ENCODE measurements around the gene ZBTB7C. TPM values are rescaled to one million over a fixed set of nuclear protein-coding genes. Genes with fewer than 3 reads are reported as not detected.

ZBTB7C gene
- total RNA-seq, 1 donor from 2014 or later: not detected

- H3K4me3 Mint-ChIP-seq: no peak overlapping the region
- peaks cover 6% of the 10 kb centered on the region for H3K9me3 Mint-ChIP-seq
- no peaks in the 10 kb centered on the region for H3K36me3 Mint-ChIP-seq (ENCODE audit: low read depth)
- peaks cover 23% of the 10 kb centered on the region for H3K27me3 Mint-ChIP-seq
- POLR2A ChIA-PET: no interaction called here
- no peak for DNase-seq
- TF ChIP-seq, protein P1, sequence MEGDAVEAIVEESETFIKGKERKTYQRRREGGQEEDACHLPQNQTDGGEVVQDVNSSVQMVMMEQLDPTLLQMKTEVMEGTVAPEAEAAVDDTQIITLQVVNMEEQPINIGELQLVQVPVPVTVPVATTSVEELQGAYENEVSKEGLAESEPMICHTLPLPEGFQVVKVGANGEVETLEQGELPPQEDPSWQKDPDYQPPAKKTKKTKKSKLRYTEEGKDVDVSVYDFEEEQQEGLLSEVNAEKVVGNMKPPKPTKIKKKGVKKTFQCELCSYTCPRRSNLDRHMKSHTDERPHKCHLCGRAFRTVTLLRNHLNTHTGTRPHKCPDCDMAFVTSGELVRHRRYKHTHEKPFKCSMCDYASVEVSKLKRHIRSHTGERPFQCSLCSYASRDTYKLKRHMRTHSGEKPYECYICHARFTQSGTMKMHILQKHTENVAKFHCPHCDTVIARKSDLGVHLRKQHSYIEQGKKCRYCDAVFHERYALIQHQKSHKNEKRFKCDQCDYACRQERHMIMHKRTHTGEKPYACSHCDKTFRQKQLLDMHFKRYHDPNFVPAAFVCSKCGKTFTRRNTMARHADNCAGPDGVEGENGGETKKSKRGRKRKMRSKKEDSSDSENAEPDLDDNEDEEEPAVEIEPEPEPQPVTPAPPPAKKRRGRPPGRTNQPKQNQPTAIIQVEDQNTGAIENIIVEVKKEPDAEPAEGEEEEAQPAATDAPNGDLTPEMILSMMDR (IDR thresholded peaks at IDR 0.05): no peak
- H3K27ac Mint-ChIP-seq: no peak overlapping the region
- H3K4me1 Mint-ChIP-seq: no peaks in the 10 kb centered on the region
- intact Hi-C loops (cut with micrococcal nuclease): no loop called here
- CTCF ChIA-PET: no interaction called here
- no peak for ATAC-seq (ENCODE audit: low read depth)
Measured at GRCh38 chr18:48048251-48048650, 360.9 kb downstream of the ZBTB7C start.

- CTCF ChIA-PET: no interaction called here
- TF ChIP-seq, protein P1 (IDR thresholded peaks at IDR 0.05): no peak
- Mint-ChIP-seq H3K9me3 (peaks cover 11% of the 10 kb centered on the region), H3K4me3 (no peak overlapping the region), H3K27ac (no peak overlapping the region), H3K36me3 (ENCODE audit: low read depth) (no peaks in the 10 kb centered on the region), H3K4me1 (no peaks in the 10 kb centered on the region), H3K27me3 (peaks cover 14% of the 10 kb centered on the region)
- intact Hi-C loops (cut with micrococcal nuclease): no loop called here
- DNase-seq (no peak), ATAC-seq (ENCODE audit: low read depth) (no peak)
- POLR2A ChIA-PET: no interaction called here
Measured at GRCh38 chr18:48046843-48047242, 362.3 kb downstream of the ZBTB7C start.

DNA sequence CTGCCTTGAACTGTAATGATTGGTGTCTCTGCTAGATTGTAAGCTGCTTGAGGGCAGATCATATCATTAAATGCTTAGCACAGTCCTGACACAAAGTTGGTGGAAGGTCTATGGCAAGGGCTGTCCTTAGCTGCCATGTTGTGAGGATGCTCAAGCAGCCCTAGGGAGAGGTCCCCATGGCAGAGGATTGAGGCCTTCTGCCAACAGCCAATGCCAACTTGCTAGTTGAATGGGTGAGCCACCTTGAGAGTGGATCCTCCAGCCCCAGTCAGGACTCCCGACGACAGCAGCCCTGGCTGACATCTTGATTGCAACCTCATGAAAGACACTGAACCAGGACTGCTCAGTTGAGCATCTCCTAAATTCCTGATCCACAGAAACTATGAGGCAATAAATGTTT is 363.4 kb downstream of the ZBTB7C start:
- Mint-ChIP-seq H3K9me3 (peaks cover 11% of the 10 kb centered on the region), H3K4me3 (no peak overlapping the region), H3K4me1 (no peaks in the 10 kb centered on the region), H3K36me3 (ENCODE audit: low read depth) (no peaks in the 10 kb centered on the region), H3K27me3 (peaks cover 9% of the 10 kb centered on the region), H3K27ac (no peak overlapping the region)
- intact Hi-C loops (cut with micrococcal nuclease): no loop called here
- ATAC-seq (ENCODE audit: low read depth) (no peak), DNase-seq (no peak)
- TF ChIP-seq, protein P1 (IDR thresholded peaks at IDR 0.05): no peak
- POLR2A ChIA-PET: no interaction called here
- CTCF ChIA-PET: no interaction called here

- no peaks in the 10 kb centered on the region for H3K4me1 Mint-ChIP-seq
- no peak overlapping the region for H3K4me3 Mint-ChIP-seq
- H3K27me3 Mint-ChIP-seq: peaks cover 9% of the 10 kb centered on the region
- H3K36me3 Mint-ChIP-seq (ENCODE audit: low read depth): no peaks in the 10 kb centered on the region
- ChIA-PET CTCF (no interaction called here), POLR2A (no interaction called here)
- intact Hi-C loops (cut with micrococcal nuclease): no loop called here
- TF ChIP-seq, protein P1 (IDR thresholded peaks at IDR 0.05): no peak
- H3K9me3 Mint-ChIP-seq: peaks cover 11% of the 10 kb centered on the region
- DNase-seq: no peak
- no peak overlapping the region for H3K27ac Mint-ChIP-seq
- ATAC-seq (ENCODE audit: low read depth): no peak
Measured at GRCh38 chr18:48044944-48045343, 364.2 kb downstream of the ZBTB7C start.

DNA sequence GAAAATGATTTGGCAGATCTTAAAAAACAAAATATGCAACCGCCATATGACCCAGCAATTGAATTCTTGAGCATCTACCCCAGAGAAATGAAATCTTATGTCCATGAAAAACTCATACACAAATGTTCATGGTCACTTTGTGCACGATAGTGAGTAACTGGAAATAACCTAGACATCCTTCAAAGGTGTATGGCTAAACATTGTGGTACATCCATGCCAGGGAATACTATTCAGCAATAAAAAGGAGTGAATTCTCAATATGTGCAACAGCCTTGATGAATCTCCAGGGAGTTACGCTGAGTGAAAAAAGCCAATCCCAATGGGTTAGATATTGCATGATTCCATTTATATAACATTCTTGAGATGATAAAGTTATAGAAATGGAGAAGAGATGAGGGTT is 366.0 kb downstream of the ZBTB7C start:
- Mint-ChIP-seq H3K27me3 (peaks cover 9% of the 10 kb centered on the region), H3K27ac (no peak overlapping the region), H3K4me1 (no peaks in the 10 kb centered on the region), H3K36me3 (ENCODE audit: low read depth) (no peaks in the 10 kb centered on the region), H3K4me3 (no peak overlapping the region), H3K9me3 (peaks cover 11% of the 10 kb centered on the region)
- CTCF ChIA-PET: no interaction called here
- DNase-seq: no peak
- POLR2A ChIA-PET: no interaction called here
- TF ChIP-seq, protein P1 (IDR thresholded peaks at IDR 0.05): no peak
- intact Hi-C loops (cut with micrococcal nuclease): no loop called here
- ATAC-seq (ENCODE audit: low read depth): no peak

All from activated B cell treated with CpG ODN at 0.5 μM for 24 hours (primary cell).